Body of pancreas (tissue), 4 donors: Measurements from ENCODE around the gene EFNA5. TPM values are rescaled to one million over a fixed set of nuclear protein-coding genes. Genes with fewer than 3 reads are reported as not detected.
"Not testable (repeated sequence)": the region's sequence is repeated elsewhere in the genome, so short reads cannot be mapped to it uniquely, and the experiment has no call there.

Experiments
- ATAC-seq: fragments of 150-250 bp; one replicate; pipeline ENCODE4 v1.9.1; 2016
- DNase-seq, 4 donors: peaks; one replicate each; pipeline ENCODE4 v3.0.0-alpha.2; 2019
- H3K27ac ChIP-seq, 4 donors: fragments of 200-600 bp; sonication (generic); 1 replicate in 3 of 4; 2 replicates in 1 of 4; pipeline versions ENCODE4 v1.5.1 to v1.6.1; 2016 to 2019; ENCODE audit warnings: mild to moderate bottlenecking in 1 of 4, mixed read lengths in 1 of 4, moderate library complexity in 1 of 4
- H3K27me3 ChIP-seq, 2 donors: fragments of 200-600 bp; sonication (generic); one replicate each; pipeline ENCODE4 v1.6.0; 2016; ENCODE audit warnings: mild to moderate bottlenecking in 1 of 2
- H3K36me3 ChIP-seq, 2 donors: fragments of 200-600 bp; sonication (generic); replicated peaks in 1 of 2; 2 replicates each; pipeline ENCODE4 v1.5.1; 2016; ENCODE audit warnings: low read depth in 2 of 2; ENCODE audit not compliant: insufficient read depth in 1 of 2
- H3K4me1 ChIP-seq: fragments of 200-600 bp; sonication (generic); one replicate; pipeline ENCODE4 v1.6.0; 2016
- H3K4me3 ChIP-seq, 2 donors: fragments of 200-600 bp; sonication (generic); 1 replicate in 1 of 2; 2 replicates in 1 of 2; pipeline ENCODE4 v1.5.1; 2016 to 2019
- H3K9me3 ChIP-seq, 3 donors: fragments of 200-600 bp; sonication (generic); 1 replicate in 2 of 3; 2 replicates in 1 of 3; pipeline ENCODE4 v1.5.1; 2016
- POLR2A ChIP-seq, 3 donors: fragments of 450-650 bp; IDR thresholded peaks; one replicate each; pipeline ENCODE4 v1.6.1; 2016; ENCODE audit warnings: antibody characterized with exemption in 3 of 3, mild to moderate bottlenecking in 2 of 3
- WGBS, 2 donors: methylation state at CpG; one replicate each; pipeline ENCODE4 v1.1.5; 2017; 5-methylcytosine and 5-hydroxymethylcytosine counted together
- intact Hi-C: fragments of 100-400 bp; cut with DNase I; formaldehyde crosslinking; loops from one replicate; pipeline ENCODE4 v1.15.1; 2023
- total RNA-seq, 2 donors: library from RNA; depleted of rRNA; stranded (reverse); fragments of >200 nt; gene quantifications; one replicate each; pipeline ENCODE4 v1.1.0, GENCODE V29; 2016
- TF ChIP-seq, protein P1 (sequence below), 7 experiments: fragments of 450-650 bp in 4 of 7; fragments of 200-600 bp in 3 of 7; sonication (generic) in 3 of 7; IDR thresholded peaks; one replicate each; pipeline ENCODE4 v1.5.1; 2016 to 2019; ENCODE audit warnings: antibody characterized with exemption in 7 of 7

Gene EFNA5
- total RNA-seq, 2 donors from 2014 or later = 1.3 to 3.4 TPM

- WGBS, 2 donors = 67 to 78% methylated on average over 6 of the region's 6 CpGs
- intact Hi-C loops = no loop called here
- Histone ChIP-seq H3K27ac (no peak overlapping the region), H3K9me3 (no peaks in the 10 kb centered on the region), H3K4me1 (no peaks in the 10 kb centered on the region), H3K36me3 (no peaks in the 10 kb centered on the region), H3K4me3 (no peak overlapping the region), H3K27me3 (no peaks in the 10 kb centered on the region)
- DNase-seq (no peak), ATAC-seq (no peak)
- TF ChIP-seq POLR2A (IDR thresholded peaks at IDR 0.05) = no peak
- TF ChIP-seq, protein P1, sequence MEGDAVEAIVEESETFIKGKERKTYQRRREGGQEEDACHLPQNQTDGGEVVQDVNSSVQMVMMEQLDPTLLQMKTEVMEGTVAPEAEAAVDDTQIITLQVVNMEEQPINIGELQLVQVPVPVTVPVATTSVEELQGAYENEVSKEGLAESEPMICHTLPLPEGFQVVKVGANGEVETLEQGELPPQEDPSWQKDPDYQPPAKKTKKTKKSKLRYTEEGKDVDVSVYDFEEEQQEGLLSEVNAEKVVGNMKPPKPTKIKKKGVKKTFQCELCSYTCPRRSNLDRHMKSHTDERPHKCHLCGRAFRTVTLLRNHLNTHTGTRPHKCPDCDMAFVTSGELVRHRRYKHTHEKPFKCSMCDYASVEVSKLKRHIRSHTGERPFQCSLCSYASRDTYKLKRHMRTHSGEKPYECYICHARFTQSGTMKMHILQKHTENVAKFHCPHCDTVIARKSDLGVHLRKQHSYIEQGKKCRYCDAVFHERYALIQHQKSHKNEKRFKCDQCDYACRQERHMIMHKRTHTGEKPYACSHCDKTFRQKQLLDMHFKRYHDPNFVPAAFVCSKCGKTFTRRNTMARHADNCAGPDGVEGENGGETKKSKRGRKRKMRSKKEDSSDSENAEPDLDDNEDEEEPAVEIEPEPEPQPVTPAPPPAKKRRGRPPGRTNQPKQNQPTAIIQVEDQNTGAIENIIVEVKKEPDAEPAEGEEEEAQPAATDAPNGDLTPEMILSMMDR (IDR thresholded peaks at IDR 0.05) = no peak
These were observed 311.5 kb downstream of the EFNA5 start for GRCh38 chr5:107359033-107359915.

DNA sequence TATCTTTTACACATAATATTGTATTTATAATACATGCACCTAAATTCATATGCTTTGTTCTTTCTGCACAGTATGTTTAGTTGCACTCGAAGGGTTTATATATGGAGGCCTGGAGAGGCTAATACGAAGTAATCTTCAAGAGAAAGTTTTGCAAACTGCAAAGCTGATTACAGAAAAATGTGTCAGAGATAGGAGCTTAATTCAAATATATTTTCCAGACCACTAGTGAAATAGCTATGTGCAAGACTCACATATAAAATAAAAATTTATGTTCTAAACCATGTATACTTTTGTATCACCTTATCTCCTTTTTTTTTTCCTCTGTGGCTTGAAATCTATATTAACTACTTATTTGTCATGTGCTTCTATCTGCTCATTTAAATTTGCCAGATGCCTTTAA, 313.8 kb downstream of the EFNA5 start:
- no peak for ATAC-seq
- 55 to 58% methylated on average over 2 of the region's 2 CpGs for WGBS, 2 donors
- H3K4me1 ChIP-seq = no peaks in the 10 kb centered on the region

DNA sequence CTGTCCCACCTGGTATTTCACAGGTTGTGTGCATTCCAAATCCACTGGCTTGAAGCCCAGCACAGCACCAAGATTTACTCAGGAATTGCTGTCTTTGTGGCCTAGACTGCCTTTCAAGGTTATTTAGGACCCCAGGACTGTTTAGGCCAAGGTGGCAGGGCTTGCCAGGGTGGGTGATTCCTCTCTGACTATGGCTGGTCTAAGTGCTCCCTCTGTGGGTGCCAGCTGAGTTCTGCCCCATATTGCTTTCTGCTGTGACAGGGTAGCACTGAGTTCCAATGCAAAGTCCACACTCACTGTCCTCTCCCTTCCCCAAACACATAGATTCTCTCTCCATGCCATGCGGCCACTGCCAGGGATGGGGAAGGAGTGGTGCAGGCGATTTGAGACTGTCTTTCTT, 318.2 kb downstream of the EFNA5 start:
- intact Hi-C loops = no loop called here
- no peak overlapping the region for H3K4me3 ChIP-seq
- 49 to 59% methylated on average over 2 of the region's 2 CpGs for WGBS, 2 donors

More for the DNA sequence above, 313.8 kb downstream of the EFNA5 start:
- Histone ChIP-seq H3K27me3 (no peaks in the 10 kb centered on the region), H3K36me3 (no peaks in the 10 kb centered on the region), H3K27ac (no peak overlapping the region), H3K4me3 (no peak overlapping the region), H3K9me3 (no peaks in the 10 kb centered on the region)
- intact Hi-C loops = no loop called here
- no peak for DNase-seq
- TF ChIP-seq, protein P1 (IDR thresholded peaks at IDR 0.05) = no peak
- TF ChIP-seq POLR2A (IDR thresholded peaks at IDR 0.05) = no peak

DNA sequence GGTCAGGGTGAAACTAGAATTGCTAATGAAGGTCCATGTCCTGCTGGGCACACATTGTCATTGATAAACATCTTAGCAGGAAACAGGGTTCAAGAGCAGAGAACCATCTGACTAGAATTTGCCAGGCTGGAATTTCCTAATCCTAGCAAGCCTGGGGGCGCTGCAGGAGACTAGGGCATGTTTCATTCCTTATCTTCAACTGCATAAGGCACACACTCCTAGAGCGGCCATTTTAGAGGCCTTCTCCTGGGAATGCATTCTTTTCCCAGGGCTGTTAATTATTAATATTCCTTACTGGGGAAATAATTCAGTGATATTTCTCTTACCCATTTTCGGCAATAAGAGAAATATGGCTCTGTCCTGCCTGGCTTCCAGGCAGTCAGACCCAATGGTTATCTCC, 324.2 kb downstream of the EFNA5 start:
- H3K4me3 ChIP-seq, H3K4me1 ChIP-seq, DNase-seq, H3K36me3 ChIP-seq, ATAC-seq, intact Hi-C loops, H3K27ac ChIP-seq, H3K27me3 ChIP-seq: not testable (repeated sequence)
- H3K9me3 ChIP-seq = peaks cover 0 to 12% (median 2%) of the 10 kb centered on the region in 3 donors
- 63 to 77% methylated on average over 3 of the region's 3 CpGs for WGBS, 2 donors

More for the DNA sequence above, 318.2 kb downstream of the EFNA5 start:
- ATAC-seq = no peak
- H3K36me3 ChIP-seq = no peaks in the 10 kb centered on the region
- H3K9me3 ChIP-seq = no peaks in the 10 kb centered on the region
- no peak for DNase-seq
- no peak for TF ChIP-seq POLR2A (IDR thresholded peaks at IDR 0.05)
- TF ChIP-seq, protein P1 (IDR thresholded peaks at IDR 0.05) = no peak
- no peak overlapping the region for H3K27ac ChIP-seq
- H3K27me3 ChIP-seq = no peaks in the 10 kb centered on the region
- no peaks in the 10 kb centered on the region for H3K4me1 ChIP-seq

GRCh38 chr5:107342371-107342770, 328.4 kb downstream of the EFNA5 start:
- Histone ChIP-seq H3K4me1 (no peaks in the 10 kb centered on the region), H3K27ac (no peak overlapping the region), H3K9me3 (peaks cover 0 to 12% (median 2%) of the 10 kb centered on the region in 3 donors), H3K36me3 (no peaks in the 10 kb centered on the region), H3K4me3 (no peak overlapping the region), H3K27me3 (no peaks in the 10 kb centered on the region)
- intact Hi-C loops = no loop called here
- TF ChIP-seq, protein P1 (IDR thresholded peaks at IDR 0.05) = no peak
- TF ChIP-seq POLR2A (IDR thresholded peaks at IDR 0.05) = no peak
- ATAC-seq = no peak
- DNase-seq = no peak
- WGBS, 2 donors = 81 to 87% methylated on average over 4 of the region's 4 CpGs
